Neural progenitor cell (in vitro differentiated cells): Measurements from ENCODE around the gene NCKAP5. TPM values are rescaled to one million over a fixed set of nuclear protein-coding genes. Genes with fewer than 3 reads are reported as not detected.
"Not testable (repeated sequence)": the region's sequence is repeated elsewhere in the genome, so short reads cannot be mapped to it uniquely, and the experiment has no call there.

Experiments used
- DNase-seq: peaks from one replicate; pipeline ENCODE4 v3.0.0-alpha.2; 2016; ENCODE audit warnings: low spot score
- H2AFZ ChIP-seq: fragments of 200-600 bp; sonication (generic); replicated peaks from 2 replicates; pipeline ENCODE4 v1.6.1; 2016; ENCODE audit warnings: antibody characterized with exemption
- H3F3A ChIP-seq: fragments of 200-600 bp; sonication (generic); 2 replicates; pipeline ENCODE4 v1.6.1; 2016; ENCODE audit warnings: antibody characterized with exemption, low read depth
- H3K27ac ChIP-seq: fragments of 200-600 bp; sonication (generic); 2 replicates; pipeline ENCODE4 v1.5.1; 2016; ENCODE audit warnings: mild to moderate bottlenecking
- H3K27me3 ChIP-seq: fragments of 200-600 bp; sonication (generic); 2 replicates; pipeline ENCODE4 v1.6.1; 2016; ENCODE audit warnings: mild to moderate bottlenecking, moderate library complexity
- H3K36me3 ChIP-seq: fragments of 200-600 bp; sonication (generic); 2 replicates; pipeline ENCODE4 v1.5.1; 2016
- H3K4me1 ChIP-seq: fragments of 200-600 bp; sonication (generic); 2 replicates; pipeline ENCODE4 v1.6.1; 2016; ENCODE audit warnings: mixed run types
- H3K4me2 ChIP-seq: fragments of 200-600 bp; sonication (generic); 2 replicates; pipeline ENCODE4 v1.6.1; 2016
- H3K4me3 ChIP-seq: fragments of 200-600 bp; sonication (generic); 2 replicates; pipeline ENCODE4 v1.5.1; 2016
- H3K79me2 ChIP-seq: fragments of 200-600 bp; sonication (generic); 2 replicates; pipeline ENCODE4 v1.6.1; 2016; ENCODE audit warnings: low read depth
- H3K9ac ChIP-seq: fragments of 200-600 bp; sonication (generic); 2 replicates; pipeline ENCODE4 v1.6.1; 2016
- H3K9me3 ChIP-seq: fragments of 200-600 bp; sonication (generic); 2 replicates; pipeline ENCODE4 v1.5.1; 2016; ENCODE audit warnings: low read depth
- H4K20me1 ChIP-seq: fragments of 200-600 bp; sonication (generic); 2 replicates; pipeline ENCODE4 v1.6.1; 2016; ENCODE audit warnings: low read depth
- H3K27ac Mint-ChIP-seq: 3 replicates; pipeline ENCODE4 v1.8.0; 2021; ENCODE audit warnings: mixed read lengths
- H3K27me3 Mint-ChIP-seq: 2 replicates; pipeline ENCODE4 v1.8.0; 2022; ENCODE audit warnings: low read depth, mild to moderate bottlenecking, inconsistent platforms, moderate library complexity, mixed read lengths; ENCODE audit not compliant: insufficient read depth
- H3K36me3 Mint-ChIP-seq: 3 replicates; pipeline ENCODE4 v1.8.0; 2021; ENCODE audit warnings: mixed read lengths
- H3K4me1 Mint-ChIP-seq: 3 replicates; pipeline ENCODE4 v1.8.0; 2021; ENCODE audit warnings: mixed read lengths
- H3K4me3 Mint-ChIP-seq: 3 replicates; pipeline ENCODE4 v1.8.0; 2021; ENCODE audit warnings: mild to moderate bottlenecking, moderate library complexity, mixed read lengths
- H3K9me3 Mint-ChIP-seq: 3 replicates; pipeline ENCODE4 v1.8.0; 2020; ENCODE audit warnings: mixed read lengths
- CTCF ChIP-seq: fragments of 200-600 bp; sonication (generic); IDR thresholded peaks from 2 replicates; pipeline ENCODE4 v1.5.1; 2017; ENCODE audit warnings: antibody characterized with exemption, mild to moderate bottlenecking
- EZH2 ChIP-seq: fragments of 200-600 bp; sonication (generic); IDR thresholded peaks from 2 replicates; pipeline ENCODE4 v1.6.1; 2017; ENCODE audit warnings: antibody characterized with exemption, mild to moderate bottlenecking, moderate library complexity
- EZH2phosphoT487 ChIP-seq: fragments of 200-600 bp; sonication (generic); IDR thresholded peaks from 2 replicates; pipeline ENCODE4 v1.6.1; 2017; ENCODE audit warnings: antibody characterized with exemption
- total RNA-seq: library from RNA; depleted of rRNA; stranded (reverse); fragments of >200 nt; gene quantifications from 2 replicates; pipeline ENCODE4 v1.2.3, GENCODE V29; 2015; ENCODE audit warnings: low replicate concordance

The NCKAP5 gene
- total RNA-seq, 1 donor from 2014 or later: 0.47 TPM

- peaks cover 23% of the 10 kb centered on the region for H3K36me3 Mint-ChIP-seq
- Histone ChIP-seq H3K4me3 (no peak overlapping the region), H3K27ac (no peak overlapping the region), H3F3A (no peaks in the 10 kb centered on the region), H3K27me3 (no peaks in the 10 kb centered on the region), H3K9ac (no peak overlapping the region), H3K9me3 (no peaks in the 10 kb centered on the region), H3K36me3 (no peaks in the 10 kb centered on the region), H2AFZ (no peak overlapping the region), H3K79me2 (no peaks in the 10 kb centered on the region), H3K4me2 (no peak overlapping the region), H4K20me1 (no peaks in the 10 kb centered on the region), H3K4me1 (no peaks in the 10 kb centered on the region)
- DNase-seq: no peak
- H3K27ac Mint-ChIP-seq: no peak overlapping the region
- no peak overlapping the region for H3K4me3 Mint-ChIP-seq
- peaks cover 2% of the 10 kb centered on the region for H3K27me3 Mint-ChIP-seq
- TF ChIP-seq EZH2phosphoT487: no peak
- TF ChIP-seq EZH2: no peak
- TF ChIP-seq CTCF: no peak
- H3K9me3 Mint-ChIP-seq: peaks cover 20% of the 10 kb centered on the region
- no peaks in the 10 kb centered on the region for H3K4me1 Mint-ChIP-seq
Measured at GRCh38 chr2:133209325-133209724, 358.9 kb downstream of the NCKAP5 start.

GRCh38 chr2:133206666-133207065 lies 361.6 kb downstream of the NCKAP5 start:
- not testable (repeated sequence) for H3K27me3 ChIP-seq

GRCh38 chr2:133204421-133204820 lies 363.8 kb downstream of the NCKAP5 start:
- Histone ChIP-seq H2AFZ (no peak overlapping the region), H3K36me3 (no peaks in the 10 kb centered on the region), H3K4me2 (no peak overlapping the region), H3K27ac (no peak overlapping the region), H3K9me3 (no peaks in the 10 kb centered on the region), H3K9ac (no peak overlapping the region), H3F3A (no peaks in the 10 kb centered on the region), H3K4me3 (no peak overlapping the region), H3K4me1 (no peaks in the 10 kb centered on the region), H4K20me1 (no peaks in the 10 kb centered on the region), H3K27me3 (no peaks in the 10 kb centered on the region), H3K79me2 (no peaks in the 10 kb centered on the region)
- TF ChIP-seq CTCF (no peak), EZH2phosphoT487 (no peak), EZH2 (no peak)
- Mint-ChIP-seq H3K4me3 (no peak overlapping the region), H3K4me1 (no peaks in the 10 kb centered on the region), H3K9me3 (peaks cover 34% of the 10 kb centered on the region), H3K27ac (no peak overlapping the region), H3K27me3 (peaks cover 3% of the 10 kb centered on the region), H3K36me3 (peaks cover 31% of the 10 kb centered on the region)
- DNase-seq: no peak

More at GRCh38 chr2:133206666-133207065, 361.6 kb downstream of the NCKAP5 start:
- H3K9me3 ChIP-seq, H3K27ac ChIP-seq, H3K79me2 ChIP-seq, H3K4me1 ChIP-seq, H4K20me1 ChIP-seq, H3K4me3 Mint-ChIP-seq, H3K27ac Mint-ChIP-seq, H3K36me3 ChIP-seq, DNase-seq, H3F3A ChIP-seq, H3K9ac ChIP-seq, H2AFZ ChIP-seq, H3K4me3 ChIP-seq, H3K27me3 Mint-ChIP-seq, H3K4me2 ChIP-seq, H3K4me1 Mint-ChIP-seq: not testable (repeated sequence)
- H3K36me3 Mint-ChIP-seq: peaks cover 29% of the 10 kb centered on the region
- H3K9me3 Mint-ChIP-seq: peaks cover 28% of the 10 kb centered on the region

- H3K4me3 Mint-ChIP-seq: no peak overlapping the region
- no peak overlapping the region for H3K27ac Mint-ChIP-seq
- H3K4me1 Mint-ChIP-seq: no peaks in the 10 kb centered on the region
- Histone ChIP-seq H2AFZ (no peak overlapping the region), H3K27me3 (no peaks in the 10 kb centered on the region), H3K9ac (no peak overlapping the region), H4K20me1 (no peaks in the 10 kb centered on the region), H3K9me3 (no peaks in the 10 kb centered on the region), H3K27ac (no peak overlapping the region), H3K4me3 (no peak overlapping the region), H3K36me3 (no peaks in the 10 kb centered on the region), H3K4me2 (no peak overlapping the region), H3F3A (no peaks in the 10 kb centered on the region), H3K79me2 (no peaks in the 10 kb centered on the region), H3K4me1 (no peaks in the 10 kb centered on the region)
- peaks cover 8% of the 10 kb centered on the region for H3K36me3 Mint-ChIP-seq
- TF ChIP-seq EZH2: no peak
- TF ChIP-seq EZH2phosphoT487: no peak
- no peak for TF ChIP-seq CTCF
- H3K9me3 Mint-ChIP-seq: peaks cover 25% of the 10 kb centered on the region
- H3K27me3 Mint-ChIP-seq: peaks cover 3% of the 10 kb centered on the region
- no peak for DNase-seq
Measured at GRCh38 chr2:133200684-133201421, 367.4 kb downstream of the NCKAP5 start.
